ENCODE data around the gene SPRED2. TPM values are rescaled to one million over a fixed set of nuclear protein-coding genes. Genes with fewer than 3 reads are reported as not detected.

Gene SPRED2
- total RNA-seq, 2 donors from 2014 or later = 21.9 to 22.3 TPM

DNA sequence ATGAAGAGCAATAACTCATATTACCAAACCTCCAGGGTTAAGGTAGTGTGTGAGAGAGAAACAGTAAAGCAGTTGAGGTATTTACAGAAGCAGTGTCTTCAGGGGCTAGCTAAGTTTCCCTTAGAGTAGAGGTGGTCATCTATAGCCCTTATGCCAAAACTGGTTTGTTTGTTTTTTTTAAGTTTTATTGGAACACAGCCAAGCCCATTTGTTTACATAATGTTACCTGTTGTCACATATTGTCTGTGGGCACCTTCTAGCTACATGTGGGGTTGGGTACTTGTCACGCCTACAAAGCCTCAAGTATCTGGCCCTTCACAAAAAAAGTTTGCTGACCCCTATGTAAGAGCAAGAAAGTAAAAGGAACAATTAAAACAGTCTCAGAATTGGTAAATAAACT, 165.4 kb downstream of the SPRED2 start:
- peaks cover 2% of the 10 kb centered on the region for H3K36me3 ChIP-seq
- no peak for ATAC-seq (ENCODE audit: insufficient number of reproducible peaks, low FRiP score, low read depth)
- DNase-seq (ENCODE audit: low spot score) = no peak
- H3K27ac ChIP-seq = no peak overlapping the region
- TF ChIP-seq, protein P1, sequence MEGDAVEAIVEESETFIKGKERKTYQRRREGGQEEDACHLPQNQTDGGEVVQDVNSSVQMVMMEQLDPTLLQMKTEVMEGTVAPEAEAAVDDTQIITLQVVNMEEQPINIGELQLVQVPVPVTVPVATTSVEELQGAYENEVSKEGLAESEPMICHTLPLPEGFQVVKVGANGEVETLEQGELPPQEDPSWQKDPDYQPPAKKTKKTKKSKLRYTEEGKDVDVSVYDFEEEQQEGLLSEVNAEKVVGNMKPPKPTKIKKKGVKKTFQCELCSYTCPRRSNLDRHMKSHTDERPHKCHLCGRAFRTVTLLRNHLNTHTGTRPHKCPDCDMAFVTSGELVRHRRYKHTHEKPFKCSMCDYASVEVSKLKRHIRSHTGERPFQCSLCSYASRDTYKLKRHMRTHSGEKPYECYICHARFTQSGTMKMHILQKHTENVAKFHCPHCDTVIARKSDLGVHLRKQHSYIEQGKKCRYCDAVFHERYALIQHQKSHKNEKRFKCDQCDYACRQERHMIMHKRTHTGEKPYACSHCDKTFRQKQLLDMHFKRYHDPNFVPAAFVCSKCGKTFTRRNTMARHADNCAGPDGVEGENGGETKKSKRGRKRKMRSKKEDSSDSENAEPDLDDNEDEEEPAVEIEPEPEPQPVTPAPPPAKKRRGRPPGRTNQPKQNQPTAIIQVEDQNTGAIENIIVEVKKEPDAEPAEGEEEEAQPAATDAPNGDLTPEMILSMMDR (IDR thresholded peaks at IDR 0.05) = no peak
- H3K4me3 ChIP-seq = no peak overlapping the region
- no peaks in the 10 kb centered on the region for H3K27me3 ChIP-seq (replicated peaks; ENCODE audit: insufficient read depth)
- no peaks in the 10 kb centered on the region for H3K9me3 ChIP-seq
- peaks cover 0 to 8% of the 10 kb centered on the region in 2 donors for H3K4me1 ChIP-seq (ENCODE audit: control insufficient read depth in 1 of 2, low read depth in 2 of 2)

DNA sequence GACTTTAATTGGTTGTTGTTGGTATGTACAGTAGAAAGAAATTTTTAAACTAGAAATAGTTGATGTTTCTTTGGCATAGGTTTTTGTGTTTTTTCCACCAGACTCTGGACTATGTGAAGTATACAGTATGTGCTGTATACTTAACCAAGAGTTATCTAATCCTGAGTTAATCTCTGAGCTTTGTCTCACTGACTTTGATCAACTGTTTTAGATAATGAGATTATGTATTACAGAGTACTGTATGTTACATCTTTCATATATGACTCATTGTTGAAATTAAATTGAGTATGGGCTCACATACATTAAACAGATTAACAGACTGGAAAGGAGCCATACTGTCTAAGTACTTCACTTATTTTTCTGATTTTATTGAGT, 166.7 kb downstream of the SPRED2 start:
- no peak for DNase-seq (ENCODE audit: low spot score)
- H3K9me3 ChIP-seq = no peaks in the 10 kb centered on the region
- H3K4me1 ChIP-seq (ENCODE audit: control insufficient read depth in 1 of 2, low read depth in 2 of 2) = peaks cover 0 to 8% of the 10 kb centered on the region in 2 donors
- H3K4me3 ChIP-seq = no peak overlapping the region
- no peak for ATAC-seq (ENCODE audit: insufficient number of reproducible peaks, low FRiP score, low read depth)
- no peak overlapping the region for H3K27ac ChIP-seq
- H3K36me3 ChIP-seq = no peaks in the 10 kb centered on the region
- H3K27me3 ChIP-seq (replicated peaks; ENCODE audit: insufficient read depth) = no peaks in the 10 kb centered on the region
- TF ChIP-seq, protein P1 (IDR thresholded peaks at IDR 0.05) = no peak

DNA sequence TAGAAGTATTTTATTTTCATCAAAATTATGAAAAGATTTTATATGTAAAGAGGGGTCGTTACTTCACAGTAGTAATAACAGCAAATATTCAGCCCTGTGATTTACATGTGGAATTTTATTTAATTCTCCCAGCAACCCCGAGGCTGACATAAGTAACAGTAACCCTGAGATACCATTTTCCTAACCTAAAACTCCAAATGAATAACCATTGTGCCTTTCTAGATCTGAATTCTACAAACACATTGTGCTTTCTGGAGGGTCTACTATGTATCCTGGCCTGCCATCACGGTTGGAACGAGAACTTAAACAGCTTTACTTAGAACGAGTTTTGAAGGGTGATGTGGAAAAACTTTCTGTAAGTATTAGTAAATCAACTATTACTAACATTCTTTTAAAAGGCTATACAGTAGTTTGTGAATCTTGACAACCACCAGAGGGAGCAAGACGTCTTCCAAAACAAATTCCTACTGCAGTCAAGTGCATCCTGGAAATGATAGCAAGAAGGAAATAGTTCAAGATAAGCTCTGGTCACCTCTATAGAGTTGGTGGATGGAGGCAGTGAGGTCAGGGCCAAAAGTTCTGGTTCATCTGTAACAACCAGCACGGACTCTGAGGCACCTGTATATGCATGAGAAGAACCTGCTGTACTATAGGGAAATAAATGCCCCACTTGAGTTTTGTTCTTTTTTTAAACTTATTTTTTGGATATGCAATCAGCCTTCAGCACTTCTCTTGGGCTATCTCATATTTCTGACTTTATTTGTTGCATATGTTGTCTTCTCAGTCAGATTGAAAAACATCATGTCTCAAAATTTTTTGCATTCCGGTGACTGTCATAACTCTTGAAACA, 167.4 kb downstream of the SPRED2 start:
- no peak overlapping the region for H3K27ac ChIP-seq
- DNase-seq (ENCODE audit: low spot score) (no peak), ATAC-seq (ENCODE audit: insufficient number of reproducible peaks, low FRiP score, low read depth) (peak; percentile 50)
- H3K9me3 ChIP-seq = no peaks in the 10 kb centered on the region
- TF ChIP-seq, protein P1 (IDR thresholded peaks at IDR 0.05) = peak; percentile 68
- no peak overlapping the region for H3K4me3 ChIP-seq
- peaks cover 0 to 8% of the 10 kb centered on the region in 2 donors for H3K4me1 ChIP-seq (ENCODE audit: control insufficient read depth in 1 of 2, low read depth in 2 of 2)
- no peaks in the 10 kb centered on the region for H3K27me3 ChIP-seq (replicated peaks; ENCODE audit: insufficient read depth)
- no peaks in the 10 kb centered on the region for H3K36me3 ChIP-seq

DNA sequence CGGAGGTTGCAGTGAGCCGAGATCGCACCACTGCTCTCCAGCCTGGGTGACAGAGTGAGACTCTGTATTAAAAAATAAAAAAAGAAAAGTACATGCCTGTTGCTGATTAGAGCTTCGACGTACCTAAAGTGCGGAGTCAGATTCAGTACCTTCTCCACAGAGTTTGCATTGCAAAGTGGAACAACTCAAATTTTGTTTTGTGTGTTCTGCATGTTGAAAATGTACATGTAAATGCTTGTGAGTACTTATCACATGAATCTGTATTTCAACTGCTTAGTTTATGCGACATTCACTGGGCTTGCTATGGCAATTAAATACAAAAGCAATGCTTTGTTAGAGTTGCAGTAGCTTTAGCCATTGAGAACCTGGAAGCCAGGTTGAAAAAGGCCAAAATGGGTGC, 168.4 kb downstream of the SPRED2 start:
- TF ChIP-seq, protein P1 (IDR thresholded peaks at IDR 0.05) = no peak
- Histone ChIP-seq H3K27ac (no peak overlapping the region), H3K4me3 (no peak overlapping the region), H3K36me3 (no peaks in the 10 kb centered on the region), H3K9me3 (no peaks in the 10 kb centered on the region), H3K27me3 (replicated peaks; ENCODE audit: insufficient read depth) (no peaks in the 10 kb centered on the region), H3K4me1 (ENCODE audit: control insufficient read depth in 1 of 2, low read depth in 2 of 2) (peaks cover 0 to 8% of the 10 kb centered on the region in 2 donors)
- ATAC-seq (ENCODE audit: insufficient number of reproducible peaks, low FRiP score, low read depth) (no peak), DNase-seq (ENCODE audit: low spot score) (no peak)

DNA sequence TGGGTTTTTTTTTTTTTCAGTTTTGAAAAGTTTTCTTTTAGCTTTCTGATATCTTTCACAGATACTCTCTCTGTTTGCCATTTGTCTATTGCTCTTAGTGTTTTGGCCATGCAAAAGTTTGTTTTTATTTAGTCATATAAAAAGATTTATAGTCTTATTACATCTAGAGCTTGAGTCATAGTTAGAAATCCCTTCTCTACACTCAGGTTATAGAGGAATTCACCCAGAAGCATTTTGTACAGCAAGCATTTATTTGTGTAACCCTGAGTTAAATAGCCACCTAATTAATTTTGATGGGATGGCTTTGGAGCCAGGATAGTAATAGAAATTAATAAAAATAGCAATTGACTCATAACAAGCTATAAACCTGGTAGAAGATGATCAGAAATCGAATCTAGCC, 169.1 kb downstream of the SPRED2 start:
- Histone ChIP-seq H3K9me3 (no peaks in the 10 kb centered on the region), H3K4me3 (no peak overlapping the region), H3K4me1 (ENCODE audit: control insufficient read depth in 1 of 2, low read depth in 2 of 2) (peaks cover 0 to 8% of the 10 kb centered on the region in 2 donors), H3K36me3 (no peaks in the 10 kb centered on the region), H3K27ac (no peak overlapping the region), H3K27me3 (replicated peaks; ENCODE audit: insufficient read depth) (no peaks in the 10 kb centered on the region)
- DNase-seq (ENCODE audit: low spot score) (no peak), ATAC-seq (ENCODE audit: insufficient number of reproducible peaks, low FRiP score, low read depth) (no peak)
- TF ChIP-seq, protein P1 (IDR thresholded peaks at IDR 0.05) = no peak
